Neural cell (in vitro differentiated cells): Measurements from ENCODE around the gene CES4A. TPM values are rescaled to one million over a fixed set of nuclear protein-coding genes. Genes with fewer than 3 reads are reported as not detected.

Experiments used
- H2AFZ ChIP-seq: fragments of 200-600, 300-800 bp; sonication (generic), shearing (Covaris generic); 2 replicates; pipeline ENCODE4 v1.6.0; 2014; ENCODE audit warnings: low read depth, mild to moderate bottlenecking, antibody characterized with exemption, low read length, moderate library complexity
- H3F3A ChIP-seq: fragments of 200-600 bp; shearing (Covaris generic); 2 replicates; pipeline ENCODE4 v1.6.1; 2016; ENCODE audit warnings: mild to moderate bottlenecking, moderate library complexity, mixed read lengths, antibody characterized with exemption, low read length; ENCODE audit not compliant: insufficient read depth, poor library complexity, severe bottlenecking
- H3K27ac ChIP-seq: fragments of 200-600, 300-800 bp; sonication (generic), shearing (Covaris generic); 2 replicates; pipeline ENCODE4 v1.5.1; 2014; ENCODE audit warnings: mild to moderate bottlenecking, low read length, moderate library complexity
- H3K27me3 ChIP-seq: fragments of 300-800, 200-600 bp; sonication (generic), shearing (Covaris generic); 2 replicates; pipeline ENCODE4 v1.6.0; 2014; ENCODE audit warnings: mild to moderate bottlenecking, low read depth, low read length, moderate library complexity; ENCODE audit not compliant: insufficient read depth
- H3K36me3 ChIP-seq: fragments of 300-800, 200-600 bp; sonication (generic), shearing (Covaris generic); 2 replicates; pipeline ENCODE4 v1.5.1; 2014; ENCODE audit warnings: mild to moderate bottlenecking, antibody characterized with exemption, low read length, moderate library complexity; ENCODE audit not compliant: insufficient read depth
- H3K4me2 ChIP-seq: fragments of 300-800, 200-600 bp; sonication (generic), shearing (Covaris generic); 2 replicates; pipeline ENCODE4 v1.6.0; 2014; ENCODE audit warnings: mild to moderate bottlenecking, low read length
- H3K4me3 ChIP-seq: fragments of 300-800, 200-600 bp; sonication (generic), shearing (Covaris generic); 2 replicates; pipeline ENCODE4 v1.5.1; 2014; ENCODE audit warnings: mild to moderate bottlenecking, low read length, moderate library complexity
- H3K79me2 ChIP-seq: fragments of 200-600 bp; shearing (Covaris generic); replicated peaks from 2 replicates; pipeline ENCODE4 v1.6.0; 2014; ENCODE audit warnings: mild to moderate bottlenecking, low read length, moderate library complexity; ENCODE audit not compliant: insufficient read depth
- H3K9ac ChIP-seq: fragments of 300-800, 200-600 bp; sonication (generic), shearing (Covaris generic); 2 replicates; pipeline ENCODE4 v1.6.1; 2016; ENCODE audit warnings: mild to moderate bottlenecking, low read length, mixed read lengths
- H3K9me2 ChIP-seq: fragments of 200-600 bp; shearing (Covaris generic); 2 replicates; pipeline ENCODE4 v1.6.1; 2016; ENCODE audit warnings: mild to moderate bottlenecking, low read length, mixed read lengths; ENCODE audit not compliant: insufficient read depth
- H3K9me3 ChIP-seq: fragments of 200-600, 300-800 bp; sonication (generic), shearing (Covaris generic); 2 replicates; pipeline ENCODE4 v1.6.1; 2016; ENCODE audit warnings: mild to moderate bottlenecking, mixed run types, low read length, moderate library complexity, mixed read lengths
- H4K20me1 ChIP-seq: fragments of 200-600 bp; shearing (Covaris generic); 2 replicates; pipeline ENCODE4 v1.6.1; 2016; ENCODE audit warnings: mild to moderate bottlenecking, mixed run types; ENCODE audit not compliant: insufficient read depth
- CTCF ChIP-seq: fragments of 450-650 bp; IDR thresholded peaks from 2 replicates; pipeline ENCODE4 v1.5.1; 2014; ENCODE audit warnings: antibody characterized with exemption, mild to moderate bottlenecking, moderate library complexity; ENCODE audit not compliant: poor library complexity, severe bottlenecking
- EP300 ChIP-seq: fragments of 450-650 bp; conservative IDR thresholded peaks from 2 replicates; pipeline ENCODE4 v1.6.1; 2014; ENCODE audit warnings: antibody characterized with exemption, mild to moderate bottlenecking, moderate library complexity; ENCODE audit not compliant: poor library complexity, severe bottlenecking
- EZH2 ChIP-seq: fragments of 200-600, 300-800 bp; shearing (Covaris generic), sonication (generic); IDR thresholded peaks from 2 replicates; pipeline ENCODE4 v1.6.1; 2014; ENCODE audit warnings: antibody characterized with exemption, low read length, borderline replicate concordance, mild to moderate bottlenecking; ENCODE audit not compliant: insufficient read depth, poor library complexity, severe bottlenecking
- MXI1 ChIP-seq: fragments of 450-650 bp; conservative IDR thresholded peaks from 2 replicates; pipeline ENCODE4 v1.6.1; 2014; ENCODE audit warnings: antibody characterized with exemption, mild to moderate bottlenecking; ENCODE audit not compliant: poor library complexity, severe bottlenecking
- POLR2AphosphoS5 ChIP-seq: IDR thresholded peaks from 2 replicates; pipeline ENCODE4 v1.6.1; 2012
- RAD21 ChIP-seq: fragments of 450-650 bp; conservative IDR thresholded peaks from 2 replicates; pipeline ENCODE4 v1.6.1; 2014; ENCODE audit warnings: antibody characterized with exemption, mild to moderate bottlenecking, moderate library complexity
- REST ChIP-seq: IDR thresholded peaks from 2 replicates; pipeline ENCODE4 v1.6.1; 2012; ENCODE audit warnings: borderline replicate concordance
- SMC3 ChIP-seq: fragments of 450-650 bp; conservative IDR thresholded peaks from 2 replicates; pipeline ENCODE4 v1.6.1; 2014; ENCODE audit warnings: antibody characterized with exemption, mild to moderate bottlenecking, moderate library complexity; ENCODE audit not compliant: poor library complexity
- TAF1 ChIP-seq: IDR thresholded peaks from 2 replicates; pipeline ENCODE4 v1.6.1; 2012; ENCODE audit warnings: low read depth
- polyA plus RNA-seq: library from polyadenylated mRNA; depleted of rRNA; stranded (reverse); fragments of >200 nt; gene quantifications from 2 replicates; pipeline ENCODE4 v1.2.3, GENCODE V29; 2014

Gene CES4A
- polyA plus RNA-seq, 1 donor from 2014 or later, result 51.2 TPM

- no peaks in the 10 kb centered on the region for H4K20me1 ChIP-seq
- no peaks in the 10 kb centered on the region for H3K27me3 ChIP-seq
- no peaks in the 10 kb centered on the region for H3K9me2 ChIP-seq
- H3K36me3 ChIP-seq, result no peaks in the 10 kb centered on the region
- no peak overlapping the region for H3K27ac ChIP-seq
- H3K79me2 ChIP-seq, result no peaks in the 10 kb centered on the region
- TF ChIP-seq CTCF, result no peak
- TF ChIP-seq EP300, result no peak
- no peak for TF ChIP-seq EZH2
- no peak for TF ChIP-seq MXI1
- TF ChIP-seq SMC3, result no peak
- TF ChIP-seq TAF1, result no peak
- no peak for TF ChIP-seq POLR2AphosphoS5
- TF ChIP-seq RAD21, result no peak
- TF ChIP-seq REST, result no peak
- H3K9me3 ChIP-seq, result no peaks in the 10 kb centered on the region
- no peak overlapping the region for H3K9ac ChIP-seq
- H3K4me3 ChIP-seq, result no peak overlapping the region
- no peak overlapping the region for H2AFZ ChIP-seq
- H3K4me2 ChIP-seq, result no peak overlapping the region
- no peaks in the 10 kb centered on the region for H3F3A ChIP-seq
Observed at GRCh38 chr16:67023689-67024088, 35.3 kb downstream of the CES4A start.

- H3K4me3 ChIP-seq, result no peak overlapping the region
Observed at GRCh38 chr16:67024384-67025209, 36.2 kb downstream of the CES4A start.

More at GRCh38 chr16:67024384-67025209, 36.2 kb downstream of the CES4A start:
- Histone ChIP-seq H3K36me3 (no peaks in the 10 kb centered on the region), H3K27me3 (no peaks in the 10 kb centered on the region), H3K9ac (no peak overlapping the region), H2AFZ (no peak overlapping the region), H3K4me2 (no peak overlapping the region), H4K20me1 (no peaks in the 10 kb centered on the region), H3F3A (no peaks in the 10 kb centered on the region), H3K27ac (no peak overlapping the region), H3K9me3 (no peaks in the 10 kb centered on the region), H3K9me2 (no peaks in the 10 kb centered on the region), H3K79me2 (no peaks in the 10 kb centered on the region)
- no peak for TF ChIP-seq EP300
- TF ChIP-seq EZH2, result no peak
- TF ChIP-seq POLR2AphosphoS5, result no peak
- TF ChIP-seq REST, result no peak
- TF ChIP-seq MXI1, result no peak
- no peak for TF ChIP-seq SMC3
- no peak for TF ChIP-seq RAD21
- TF ChIP-seq TAF1, result no peak
- TF ChIP-seq CTCF, result no peak
